Epidermal melanocyte (primary cell): ENCODE results near the gene CREB1.

Experiments
- DNase-seq: peaks from one replicate; pipeline ENCODE4 v3.0.0; 2011; ENCODE audit warnings: low spot score; ENCODE audit not compliant: insufficient read length

CREB1 gene

DNA sequence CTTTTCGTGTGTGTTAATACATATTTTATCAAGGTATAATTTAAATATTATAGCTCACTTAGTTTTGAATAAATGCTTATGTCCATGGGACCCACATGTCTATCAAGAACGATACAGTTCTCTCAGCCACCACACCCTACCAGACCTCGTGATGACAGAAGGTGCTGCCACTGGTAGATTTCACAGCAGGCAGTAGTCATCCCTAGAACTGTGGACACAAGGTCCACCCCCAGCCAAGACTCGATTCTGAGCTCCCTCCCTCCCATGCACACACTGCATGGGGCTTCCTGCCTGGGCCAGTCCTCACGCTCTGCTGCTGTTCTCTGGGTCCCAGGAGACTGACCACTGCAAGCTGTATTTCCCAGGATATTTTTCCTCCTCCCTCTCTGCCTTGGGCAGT is 26.5 kb upstream of the CREB1 start:
- DNase-seq = no peak

DNA sequence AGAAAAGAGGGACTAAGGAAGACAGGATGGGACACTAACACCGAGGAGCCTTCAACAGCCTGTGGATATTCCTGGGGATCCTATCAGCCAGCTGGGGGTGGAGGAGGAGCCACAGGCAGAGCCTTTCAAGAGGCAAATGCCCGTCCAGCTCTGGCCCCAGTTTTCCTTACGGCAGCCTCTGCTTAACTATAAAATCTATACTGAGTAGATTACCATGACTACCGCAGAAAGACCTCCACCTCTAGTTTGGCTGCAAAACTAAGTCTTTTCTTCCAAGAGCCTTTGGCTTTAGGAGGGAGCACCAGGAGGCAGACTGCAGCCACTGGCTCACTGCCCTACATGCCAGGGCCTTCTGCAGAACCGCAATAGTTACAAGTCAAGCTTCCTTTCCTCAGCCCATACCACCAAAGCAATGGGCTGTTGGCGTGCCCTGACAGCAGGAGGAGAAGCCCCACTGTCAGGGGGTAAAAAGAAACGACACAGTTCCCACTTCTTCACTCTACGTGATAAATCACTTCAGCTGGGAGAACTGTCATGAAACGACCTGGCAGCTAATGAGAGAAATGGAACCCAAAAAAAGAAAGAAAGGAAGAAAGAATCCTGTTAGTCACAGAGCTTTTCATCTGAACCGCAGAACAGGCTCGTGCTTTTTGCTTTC is 25.1 kb upstream of the CREB1 start:
- DNase-seq = peak; percentile 42

DNA sequence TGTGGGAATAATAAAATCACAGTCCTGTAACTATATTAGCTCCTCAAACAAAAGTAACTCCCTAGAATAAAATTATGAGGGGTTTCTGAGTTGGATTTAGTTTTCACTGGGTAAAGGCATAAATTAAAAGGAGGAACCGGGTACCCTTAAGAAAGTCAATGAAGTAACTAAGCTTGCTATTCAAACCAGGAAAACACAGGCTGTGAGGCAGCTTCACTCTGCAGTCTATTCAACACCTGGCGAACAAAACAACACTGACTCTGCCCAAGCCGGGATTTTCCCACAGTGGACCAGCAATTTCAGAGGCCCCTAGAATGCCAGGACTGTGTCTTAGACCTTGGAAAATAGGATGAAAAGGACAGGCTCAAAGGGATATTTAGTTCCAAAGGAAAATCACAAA is 24.6 kb upstream of the CREB1 start:
- DNase-seq = no peak

DNA sequence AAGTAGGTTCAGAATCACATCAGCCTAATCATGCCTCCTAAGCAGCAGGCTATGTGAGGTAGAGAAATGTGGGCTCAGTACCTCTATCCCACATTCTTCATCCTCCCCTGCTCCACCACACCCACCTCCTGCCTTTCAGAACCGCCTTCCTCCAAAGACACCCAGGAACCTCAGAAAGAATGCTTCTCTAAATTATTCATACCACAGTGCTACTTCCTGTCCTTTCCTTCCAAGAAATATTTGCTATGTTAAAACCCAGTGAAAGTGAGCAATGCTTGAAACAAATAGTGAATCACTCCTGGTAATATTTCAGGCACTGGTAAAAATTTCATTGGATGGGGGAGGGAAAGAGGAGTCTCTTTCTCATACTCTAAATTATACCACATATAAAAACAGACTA is 24.0 kb upstream of the CREB1 start:
- no peak for DNase-seq

DNA sequence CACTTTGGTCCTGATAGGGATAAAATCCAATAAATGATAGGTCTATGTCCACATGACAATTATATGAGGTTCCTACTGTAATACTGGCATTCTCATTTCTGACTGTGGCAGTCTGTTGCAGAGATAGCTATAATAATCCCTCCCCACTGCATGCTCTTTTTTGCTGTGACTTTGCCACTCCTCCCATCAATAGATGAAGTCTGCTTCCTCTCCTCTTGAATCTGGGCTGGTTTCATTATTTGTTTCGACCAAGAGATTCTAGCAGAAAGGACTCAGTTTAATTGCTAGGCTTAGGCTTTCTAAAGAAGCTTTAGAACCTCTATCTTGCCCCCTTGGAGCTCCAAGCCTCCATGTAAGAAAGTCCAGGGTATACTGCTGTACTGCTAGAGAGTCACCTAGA is 23.3 kb upstream of the CREB1 start:
- no peak for DNase-seq

DNA sequence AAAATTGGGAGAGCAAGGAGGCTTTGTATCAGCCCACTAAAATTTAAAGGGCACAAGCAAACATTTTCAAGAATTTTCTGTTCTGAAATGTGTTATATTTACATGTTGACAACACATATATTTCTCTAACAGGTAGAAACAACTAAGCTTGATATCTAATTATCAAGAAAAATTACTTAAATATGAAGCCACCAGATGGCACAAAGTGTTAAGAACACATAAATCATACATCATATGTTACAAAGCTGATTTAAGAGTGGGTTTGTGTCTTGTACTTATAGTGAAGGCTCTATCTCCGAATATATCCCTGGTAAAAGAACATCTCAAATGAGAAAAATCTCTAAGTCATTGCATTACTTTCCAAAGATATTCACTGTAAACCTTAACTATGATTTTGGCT is 19.6 kb upstream of the CREB1 start:
- no peak for DNase-seq

DNA sequence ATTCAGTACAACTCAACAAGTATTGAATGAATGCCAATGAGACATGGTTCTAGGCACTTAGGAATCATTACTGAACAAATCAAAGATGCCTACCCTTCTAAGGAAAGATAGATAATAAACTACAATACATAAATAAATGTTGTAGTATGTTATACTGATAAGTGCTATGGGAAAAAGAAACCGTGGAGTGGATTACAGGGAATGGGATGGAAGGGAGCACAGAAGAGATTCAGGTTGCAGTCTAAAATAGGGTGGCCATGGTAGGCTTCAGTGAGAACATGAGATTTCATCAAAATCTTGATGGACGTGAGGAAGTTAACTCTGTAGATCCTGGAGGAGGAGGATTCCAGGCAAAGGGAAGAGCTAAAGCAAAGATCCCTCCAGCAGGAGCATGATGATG is 17.9 kb upstream of the CREB1 start:
- DNase-seq = no peak

DNA sequence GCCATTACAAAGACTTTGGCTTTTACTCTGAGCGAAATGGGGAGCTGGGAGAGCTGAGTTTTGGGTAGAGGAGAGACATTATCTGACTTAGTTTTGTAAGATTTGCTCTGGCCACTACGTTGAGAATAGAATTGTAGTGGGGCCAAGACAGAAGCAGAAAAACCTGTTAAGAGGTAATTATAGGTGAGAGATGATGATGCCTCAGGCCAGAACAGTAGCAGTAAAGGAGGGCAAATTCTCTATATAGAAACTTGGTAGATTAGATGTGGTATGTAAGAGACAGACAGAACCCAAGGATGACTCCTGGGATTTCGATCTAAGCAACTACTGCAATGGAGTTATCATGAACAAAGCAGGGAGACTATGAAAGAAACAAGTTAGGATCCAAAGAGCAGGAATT is 17.4 kb upstream of the CREB1 start:
- no peak for DNase-seq

DNA sequence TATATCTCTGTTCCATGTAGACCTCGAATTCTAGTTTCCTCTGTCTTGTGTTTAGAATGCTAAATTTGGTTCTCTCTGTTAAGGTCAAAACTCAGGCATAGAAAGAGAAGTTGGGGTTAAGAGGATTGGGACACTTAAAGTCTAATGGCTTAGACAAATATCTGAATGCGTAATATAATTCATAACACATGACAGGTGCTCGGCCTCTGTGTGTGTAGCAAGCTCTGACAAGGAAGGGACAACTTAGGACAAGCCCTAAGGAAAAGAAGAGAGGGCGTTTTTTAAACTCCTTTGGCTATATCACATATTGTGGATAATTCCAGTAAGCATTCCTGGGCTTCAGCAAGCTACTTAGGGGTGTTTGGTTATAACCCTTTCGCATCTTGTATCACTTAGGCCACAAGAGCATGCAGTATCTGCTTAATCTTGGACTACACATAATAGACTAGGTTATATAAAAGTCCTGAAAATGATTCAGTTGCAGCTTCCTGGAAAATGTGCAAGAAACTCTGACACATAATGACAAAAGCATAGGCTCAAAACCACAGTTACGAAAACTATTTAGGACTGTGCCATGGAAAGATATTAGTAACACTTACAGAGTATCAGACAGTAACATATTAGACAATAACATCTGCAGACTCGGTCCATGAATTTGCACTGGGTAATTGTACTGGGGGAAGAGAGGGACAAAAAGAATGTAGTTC is 16.1 kb upstream of the CREB1 start:
- peak; percentile 46 for DNase-seq

DNA sequence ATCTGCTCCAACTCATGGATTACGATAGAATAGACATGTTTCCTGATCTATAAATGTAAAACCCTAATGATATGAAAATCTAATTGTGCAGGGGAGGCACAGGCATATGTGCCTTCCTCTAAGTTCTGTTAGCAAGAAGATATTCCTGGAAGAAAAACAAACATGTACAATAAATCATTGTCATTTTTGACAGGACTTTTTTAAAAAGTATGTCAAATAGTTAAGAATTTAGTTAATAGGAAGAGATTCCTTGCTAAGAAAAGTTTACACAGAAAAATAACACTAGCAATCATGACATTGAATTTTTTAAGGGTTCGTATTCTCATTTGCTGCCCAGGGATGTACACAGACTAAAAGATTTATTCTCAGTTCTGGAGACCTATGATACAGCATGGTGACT is 15.3 kb upstream of the CREB1 start:
- no peak for DNase-seq

DNA sequence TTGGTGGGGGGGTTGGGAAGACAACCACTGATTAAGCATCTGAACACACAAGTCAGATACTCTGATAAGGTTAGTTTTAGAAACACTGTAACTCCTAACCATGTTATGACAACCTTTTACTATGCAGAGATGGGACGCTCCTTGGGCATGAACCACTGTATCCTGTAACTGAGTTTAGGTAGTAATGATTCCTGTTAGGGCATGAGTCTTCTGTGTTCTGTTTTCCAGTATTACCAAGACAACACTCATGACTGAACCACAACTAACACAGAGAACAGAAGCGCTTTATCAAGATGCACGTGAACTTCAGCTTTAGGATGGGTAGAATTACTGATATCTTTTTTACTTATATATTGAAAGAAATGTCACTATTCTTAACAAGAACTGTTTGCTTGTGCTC is 14.1 kb upstream of the CREB1 start:
- no peak for DNase-seq

DNA sequence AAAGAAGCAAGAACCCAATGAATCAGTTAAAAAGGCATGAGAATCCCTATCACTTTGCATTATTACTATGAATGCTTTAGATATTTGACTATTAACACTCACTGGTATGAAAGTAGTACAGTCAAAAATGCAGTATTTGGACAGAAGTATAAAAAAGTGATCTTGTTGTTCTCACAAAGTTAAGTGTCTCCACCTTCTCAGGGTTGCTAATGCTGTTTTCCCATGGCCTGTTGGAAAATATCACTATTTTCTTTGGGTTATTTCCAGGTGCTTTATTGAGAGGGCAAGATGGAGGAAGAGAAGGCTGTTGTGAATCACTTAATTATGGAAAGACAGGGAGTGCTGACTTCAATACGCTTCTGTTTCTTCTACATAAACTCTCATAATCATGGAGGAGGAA is 13.6 kb upstream of the CREB1 start:
- DNase-seq = no peak

DNA sequence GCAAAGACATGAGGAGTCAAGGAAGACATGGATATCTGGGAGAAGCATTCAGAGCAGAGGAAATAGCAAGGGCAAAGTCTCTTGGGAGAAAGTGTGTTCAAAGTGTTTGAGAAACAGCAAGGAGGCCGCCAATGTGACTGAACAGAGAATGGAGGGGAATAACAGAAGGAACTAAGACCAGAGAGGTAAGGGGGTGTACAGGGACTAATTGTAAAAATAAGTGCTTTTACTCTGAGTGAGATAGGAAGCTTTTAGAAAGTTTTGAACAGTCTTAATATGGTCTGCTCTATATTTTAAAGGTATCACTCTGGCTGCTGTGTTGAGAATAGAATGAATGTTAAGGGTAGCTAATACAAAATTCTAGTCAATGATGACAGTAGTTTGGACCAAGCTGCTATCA is 6.8 kb upstream of the CREB1 start:
- DNase-seq = no peak

DNA sequence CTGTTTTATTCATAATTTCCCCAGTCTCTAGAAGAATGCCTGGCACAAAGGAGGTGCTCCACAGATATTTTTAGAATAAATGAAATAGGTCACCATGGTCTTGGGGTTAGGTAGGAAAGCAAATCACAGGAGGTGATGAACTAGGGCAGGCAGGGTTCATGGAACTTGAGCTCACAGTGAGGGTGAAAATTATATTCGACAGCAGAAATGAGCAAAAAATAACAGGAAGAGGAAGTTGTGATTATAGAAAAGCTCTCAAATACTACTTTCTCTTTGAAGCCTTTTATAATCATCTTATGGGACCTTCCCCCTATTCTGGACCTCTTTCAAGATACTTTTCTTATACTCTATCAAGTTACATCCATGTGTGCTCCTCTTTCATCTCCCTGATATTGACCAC is 4.5 kb upstream of the CREB1 start:
- DNase-seq = no peak

DNA sequence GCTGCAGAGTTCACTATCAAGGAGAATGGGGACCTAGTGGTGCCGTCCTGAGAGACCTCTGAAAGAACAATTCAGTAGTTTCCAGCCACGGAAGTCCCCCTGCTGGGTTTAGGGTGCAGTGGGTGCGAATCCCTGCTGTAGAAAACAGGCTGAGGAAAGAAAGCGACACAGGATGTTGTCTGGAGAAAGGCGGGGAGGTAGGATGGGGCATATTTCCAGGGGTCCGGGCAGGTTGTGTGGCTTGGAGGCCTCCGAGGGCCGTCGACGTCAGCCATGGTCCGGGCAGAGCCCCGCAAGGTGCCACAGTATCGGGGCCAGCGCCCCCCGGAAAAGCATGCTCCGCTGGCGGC is 807 bp upstream of the CREB1 start:
- DNase-seq = no peak

DNA sequence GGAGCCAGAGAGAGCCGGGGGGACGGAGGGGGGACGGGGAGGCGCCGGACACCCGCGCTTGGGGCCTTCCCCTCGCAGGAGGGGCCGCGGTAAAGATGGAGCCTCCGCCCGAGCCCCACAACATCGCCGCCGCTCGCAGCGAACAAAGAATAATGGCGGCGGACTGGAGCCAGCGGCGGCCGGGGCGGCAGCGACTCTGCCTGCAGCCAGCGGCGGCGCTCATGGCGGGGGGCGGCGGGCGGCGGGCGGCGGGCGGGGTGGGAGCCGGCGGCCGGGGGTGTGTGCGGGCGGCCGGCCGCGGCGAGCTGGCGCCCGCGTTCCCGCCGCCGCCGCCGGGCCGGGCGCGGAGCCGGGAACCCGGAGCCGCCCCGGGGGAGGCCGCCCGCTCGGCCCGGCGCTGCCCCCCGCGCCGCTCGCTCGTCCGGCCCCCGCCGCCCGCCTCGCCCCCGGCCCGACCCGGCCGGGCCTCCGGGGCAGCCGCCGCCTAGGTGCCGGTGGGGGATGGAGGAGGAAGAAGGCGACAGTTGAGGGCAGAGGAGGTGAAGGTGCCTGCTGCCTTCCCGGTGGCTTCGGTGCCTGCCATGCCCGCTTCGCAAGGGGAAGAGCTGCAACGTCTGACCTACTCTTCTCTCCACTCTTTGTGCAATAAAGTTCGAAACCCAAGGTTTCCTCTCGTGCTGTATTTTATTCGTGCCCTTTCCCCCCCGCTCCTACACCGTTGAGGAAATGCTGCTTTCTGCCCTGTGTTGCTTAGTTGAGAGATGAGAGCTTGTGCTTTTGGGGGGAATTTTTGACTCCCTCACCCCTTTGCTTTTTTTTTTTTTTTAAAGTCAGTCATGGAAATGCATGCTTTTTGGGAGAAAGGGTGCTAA is 634 bp downstream of the CREB1 start:
- peak; percentile 19 for DNase-seq

DNA sequence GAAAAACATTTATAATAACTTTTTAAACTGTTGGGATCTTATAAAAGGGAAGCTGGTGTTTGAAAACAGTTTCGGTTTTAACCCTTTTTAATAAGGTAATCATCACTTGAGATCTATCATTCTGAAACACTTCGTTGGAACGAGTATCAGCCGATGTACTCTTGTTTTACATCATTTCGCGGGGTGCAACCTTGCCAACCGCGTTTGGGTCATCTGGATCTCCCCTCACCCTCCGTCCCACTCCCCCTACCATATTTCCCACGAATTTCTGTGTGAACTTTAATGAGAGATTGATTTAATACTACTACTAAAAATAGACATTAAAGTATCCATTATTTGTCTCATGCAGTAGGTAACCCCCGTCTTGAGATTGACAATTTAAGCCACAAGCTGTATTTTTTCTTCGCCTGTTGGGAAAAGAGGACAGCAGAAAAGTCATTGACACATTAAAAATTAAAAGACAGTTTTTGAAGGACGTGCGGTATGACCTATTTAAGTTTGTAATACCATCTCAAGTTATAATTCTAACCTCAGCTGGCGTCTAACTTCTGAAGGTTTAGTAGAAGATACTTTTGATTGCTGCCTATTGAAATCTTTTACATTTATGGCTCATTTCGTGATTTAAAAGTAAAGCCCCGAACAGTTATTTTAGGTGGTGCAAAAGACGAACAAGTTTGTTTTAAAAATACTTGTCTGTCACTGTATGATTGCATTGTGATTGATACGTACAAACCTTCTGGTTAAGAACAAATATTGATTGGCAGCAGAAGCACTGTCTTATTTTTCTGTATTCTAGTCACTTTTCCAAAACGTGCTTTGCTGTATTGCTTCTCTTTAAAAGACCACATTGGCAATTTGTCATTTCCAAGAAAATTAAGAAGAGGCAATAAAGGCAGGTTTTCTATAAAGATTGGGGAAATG is 1.5 kb downstream of the CREB1 start:
- no peak for DNase-seq

DNA sequence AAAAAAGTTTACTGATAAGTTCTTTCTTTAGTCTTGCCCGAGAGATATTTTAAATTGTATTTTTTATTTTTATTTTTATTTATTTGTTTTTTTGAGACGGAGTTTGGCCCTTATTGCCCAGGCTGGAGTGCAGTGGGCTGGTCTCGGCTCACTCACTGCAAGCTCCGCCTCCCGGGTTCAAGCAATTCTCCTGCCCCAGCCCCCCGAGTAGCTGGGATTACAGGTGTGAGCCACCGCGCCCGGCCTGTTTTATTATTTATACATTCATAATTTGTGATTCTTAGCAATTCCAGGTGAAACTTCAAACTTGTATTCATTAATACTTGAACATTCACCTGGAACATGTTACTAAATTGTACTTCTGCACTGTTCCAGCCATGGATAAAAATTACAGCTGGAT is 2.9 kb downstream of the CREB1 start:
- no peak for DNase-seq

DNA sequence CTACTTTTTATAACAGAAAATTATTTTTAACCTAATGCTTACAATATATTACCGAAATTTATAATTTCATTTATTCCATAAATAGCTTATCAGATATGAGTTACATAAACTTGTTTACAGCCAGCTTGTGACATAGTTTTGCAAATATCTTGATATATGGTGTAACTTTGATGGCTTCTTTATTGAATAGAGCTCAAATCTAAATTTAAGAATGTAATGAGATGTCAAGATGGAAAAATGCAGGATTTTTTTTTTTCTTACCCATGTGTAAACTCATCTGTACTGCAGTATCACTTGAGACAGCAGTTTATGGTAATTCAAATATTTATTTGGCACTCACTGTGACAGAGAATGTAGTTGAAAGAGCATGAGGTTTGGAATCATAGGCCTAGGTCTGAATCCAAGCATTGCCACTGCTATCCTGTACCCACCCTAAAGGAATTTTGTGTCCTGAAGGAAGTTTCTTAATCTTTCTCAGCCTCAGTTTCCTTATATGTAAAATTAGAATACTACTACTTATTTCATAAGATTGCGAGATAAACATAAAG is 3.8 kb downstream of the CREB1 start:
- DNase-seq = no peak

DNA sequence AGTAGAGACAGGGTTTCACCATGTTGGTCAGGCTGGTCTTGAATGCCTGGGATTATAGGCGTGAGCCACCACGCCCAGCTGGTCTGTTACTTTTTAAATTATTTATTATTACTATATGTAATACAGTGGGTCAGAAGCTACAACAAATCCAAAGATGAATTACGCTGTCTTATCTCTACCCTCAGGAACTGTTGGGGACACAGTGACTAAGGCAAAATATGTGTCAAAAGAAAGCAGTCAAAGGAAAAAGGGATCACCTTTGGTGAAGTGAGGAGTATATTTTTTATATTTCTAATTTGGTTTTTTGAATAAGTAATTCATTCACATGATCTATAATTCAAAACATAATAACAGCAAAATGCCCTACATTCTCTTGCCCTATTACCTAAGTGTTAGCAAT is 4.7 kb downstream of the CREB1 start:
- no peak for DNase-seq

DNA sequence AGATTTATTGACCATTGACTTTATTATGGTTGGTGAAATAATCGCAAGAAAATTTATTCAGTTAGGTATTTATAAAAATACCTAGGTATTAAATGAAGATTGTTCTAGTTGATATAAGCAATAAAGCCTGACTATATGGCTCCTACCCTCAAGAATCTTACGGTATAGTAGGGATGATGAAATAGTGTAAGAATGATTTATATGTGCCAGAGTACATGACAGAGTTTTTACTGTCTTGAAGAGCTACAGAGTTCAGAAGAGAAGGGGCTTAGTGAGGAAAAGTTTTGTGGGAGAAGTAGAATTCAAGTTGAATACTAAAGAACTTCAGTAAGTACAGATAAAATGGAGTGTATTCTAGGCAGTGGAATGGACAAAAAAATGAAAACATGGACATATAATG is 9.7 kb downstream of the CREB1 start:
- no peak for DNase-seq
